Astrocyte of the spinal cord (primary cell): ENCODE results near the gene KRTAP10-10.
"Not testable (repeated sequence)": the region's sequence is repeated elsewhere in the genome, so short reads cannot be mapped to it uniquely, and the experiment has no call there.

Experiments used
- DNase-seq: peaks from one replicate; pipeline ENCODE4 v3.0.0; 2011; ENCODE audit warnings: low read depth, low spot score
- H3K4me3 ChIP-seq: 2 replicates; pipeline ENCODE4 v1.5.1; 2011; ENCODE audit warnings: low read depth, mild to moderate bottlenecking, low read length, moderate library complexity
- CTCF ChIP-seq: IDR thresholded peaks from 2 replicates; pipeline ENCODE4 v1.5.1; 2012; ENCODE audit warnings: low read depth, mild to moderate bottlenecking, low read length, inconsistent platforms
- in situ Hi-C: cut with HindIII; loops from 2 replicates; pipeline ENCODE4 v1.10.0; 2017; ENCODE audit warnings: low sequenced_read_pairs

The KRTAP10-10 gene

GRCh38 chr21:44618504-44618903, 18.7 kb upstream of the KRTAP10-10 start:
- no peak overlapping the region for H3K4me3 ChIP-seq
- in situ Hi-C loops = no loop called here
- TF ChIP-seq CTCF = peak; percentile 6
- DNase-seq = no peak

DNA sequence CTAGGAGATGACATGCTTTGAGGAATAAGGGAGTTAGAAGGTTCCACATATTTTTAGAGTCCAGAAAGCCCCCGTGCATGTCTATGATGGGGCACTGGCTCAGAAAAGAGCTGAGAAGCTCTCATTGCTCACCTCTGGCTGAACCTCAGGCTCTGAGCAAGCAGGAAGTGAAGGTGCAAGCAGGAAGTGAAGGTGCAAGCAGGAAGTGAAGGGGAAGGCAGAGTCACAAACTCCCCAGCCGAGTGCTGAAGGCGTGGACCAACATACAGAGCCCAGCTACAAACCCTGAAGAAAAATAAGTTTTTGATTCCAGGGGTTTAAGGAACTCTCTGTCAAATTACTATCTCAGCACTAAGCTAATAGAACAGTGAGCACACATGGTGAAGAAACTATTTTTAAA, 18.2 kb upstream of the KRTAP10-10 start:
- TF ChIP-seq CTCF = no peak
- DNase-seq = no peak
- in situ Hi-C loops = no loop called here
- H3K4me3 ChIP-seq = no peak overlapping the region

GRCh38 chr21:44619886-44620285, 17.3 kb upstream of the KRTAP10-10 start:
- no peak for TF ChIP-seq CTCF
- DNase-seq = no peak
- no peak overlapping the region for H3K4me3 ChIP-seq
- in situ Hi-C loops = no loop called here

DNA sequence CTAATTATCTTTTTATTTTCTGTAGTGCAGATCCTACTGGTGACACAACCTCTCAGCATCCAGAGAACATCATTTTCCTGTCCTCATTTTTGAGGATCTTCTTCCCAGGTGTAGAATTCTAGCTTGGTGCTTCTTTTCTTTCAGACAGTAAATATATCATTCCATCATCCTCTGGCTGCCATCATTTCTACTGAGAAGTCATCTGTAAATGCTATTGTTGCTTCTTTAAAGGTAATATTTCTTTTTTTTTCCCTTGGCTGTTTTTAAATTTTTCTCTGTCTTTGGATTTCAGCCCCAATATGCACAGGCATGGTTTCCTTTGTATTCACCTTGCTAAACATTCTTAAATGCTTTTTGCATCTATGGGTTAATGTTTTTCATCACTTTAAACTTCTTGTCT, 13.6 kb upstream of the KRTAP10-10 start:
- no peak for DNase-seq
- no peak overlapping the region for H3K4me3 ChIP-seq
- in situ Hi-C loops = no loop called here
- no peak for TF ChIP-seq CTCF

DNA sequence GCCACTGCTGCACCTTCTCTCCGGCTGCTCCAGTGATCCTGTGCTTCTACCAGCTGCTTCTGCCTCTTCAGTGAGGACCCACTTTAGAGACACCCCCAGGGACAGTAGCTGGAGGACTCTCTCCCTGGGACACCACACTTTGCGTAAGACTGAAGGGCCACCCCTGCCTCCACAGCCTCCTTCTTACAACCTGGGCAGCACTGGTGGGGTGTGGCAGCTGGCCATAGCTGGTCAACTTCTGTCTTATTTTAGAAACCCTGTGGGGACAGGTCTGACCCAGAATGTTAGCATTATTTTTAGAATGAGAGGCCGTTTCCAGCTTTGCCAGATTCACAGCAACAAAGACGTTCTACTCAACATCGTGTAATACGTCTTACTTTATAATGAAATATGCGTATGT, 11.4 kb upstream of the KRTAP10-10 start:
- no peak overlapping the region for H3K4me3 ChIP-seq
- no peak for TF ChIP-seq CTCF
- no peak for DNase-seq
- in situ Hi-C loops = no loop called here

DNA sequence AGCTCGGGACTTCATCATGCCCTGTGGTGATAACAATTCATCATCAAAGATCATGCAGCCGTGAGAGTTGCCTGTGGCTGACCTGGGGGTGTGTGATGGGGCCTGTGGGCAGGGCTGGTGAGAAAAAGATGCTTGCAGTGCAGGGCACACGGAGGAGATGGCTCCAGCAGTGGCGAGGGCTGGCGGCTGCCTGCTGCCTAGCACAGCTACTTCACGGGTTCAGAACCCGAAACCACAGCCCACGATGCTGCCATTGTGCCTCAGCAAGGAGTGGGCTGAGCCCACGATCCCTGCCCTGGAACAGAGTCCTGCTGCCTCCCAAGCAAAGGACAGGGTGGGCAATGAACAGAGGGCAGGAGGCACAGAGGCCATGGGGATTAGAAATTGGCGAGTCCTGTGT, 10.9 kb upstream of the KRTAP10-10 start:
- TF ChIP-seq CTCF = no peak
- no peak overlapping the region for H3K4me3 ChIP-seq
- no peak for DNase-seq
- in situ Hi-C loops = no loop called here

DNA sequence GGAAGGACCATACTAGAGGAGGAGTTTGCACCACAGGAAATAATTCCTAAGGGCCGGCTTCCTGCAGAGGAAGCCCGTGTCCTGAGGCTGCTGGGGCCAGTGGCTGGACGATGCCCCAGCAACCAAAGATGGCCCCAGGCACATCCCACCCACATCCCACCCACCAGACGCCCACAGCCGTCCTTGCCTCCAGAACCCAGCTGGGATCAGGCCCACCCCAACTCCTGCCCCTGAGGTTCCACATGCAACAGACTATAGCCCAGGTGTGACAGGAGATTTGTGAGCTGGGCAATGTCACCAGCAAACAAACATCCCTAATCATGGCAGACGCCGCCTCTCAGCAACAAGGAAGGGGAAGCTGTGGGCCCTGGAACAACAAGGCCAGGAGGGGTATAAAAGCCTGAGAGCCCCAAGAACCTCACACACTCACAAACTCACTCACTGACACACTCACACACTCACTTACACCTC, 10.4 kb upstream of the KRTAP10-10 start, which contains the start of gene KRTAP10-9:
KRTAP10-9 (plus strand) TSS at position 421 of the 471 bp plus-strand sequence. CDS start 79 bp downstream, outside the sequence.
- TF ChIP-seq CTCF = no peak
- H3K4me3 ChIP-seq = no peak within 1 kb of the TSS
- in situ Hi-C loops = no loop called here
- no peak for DNase-seq

DNA sequence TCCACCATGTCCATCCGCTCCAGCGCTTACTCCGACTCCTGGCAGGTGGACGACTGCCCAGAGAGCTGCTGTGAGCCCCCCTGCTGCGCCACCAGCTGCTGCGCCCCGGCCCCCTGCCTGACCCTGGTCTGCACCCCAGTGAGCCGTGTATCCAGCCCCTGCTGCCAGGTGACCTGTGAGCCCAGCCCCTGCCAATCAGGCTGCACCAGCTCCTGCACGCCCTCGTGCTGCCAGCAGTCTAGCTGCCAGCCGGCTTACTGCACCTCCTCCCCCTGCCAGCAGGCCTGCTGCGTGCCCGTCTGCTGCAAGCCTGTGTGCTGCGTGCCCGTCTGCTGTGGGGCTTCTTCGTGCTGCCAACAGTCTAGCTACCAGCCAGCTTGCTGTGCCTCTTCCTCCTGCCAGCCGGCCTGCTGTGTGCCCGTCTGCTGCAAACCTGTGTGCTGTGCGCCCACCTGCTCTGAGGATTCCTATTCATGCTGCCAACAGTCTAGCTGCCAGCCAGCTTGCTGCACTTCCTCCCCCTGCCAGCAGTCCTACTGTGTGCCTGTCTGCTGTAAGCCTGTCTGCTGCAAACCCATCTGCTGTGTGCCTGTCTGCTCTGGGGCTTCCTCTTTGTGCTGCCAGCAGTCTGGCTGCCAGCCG, 9.9 kb upstream of the KRTAP10-10 start:
- in situ Hi-C loops, DNase-seq, H3K4me3 ChIP-seq: not testable (repeated sequence)

- DNase-seq, H3K4me3 ChIP-seq, in situ Hi-C loops: not testable (repeated sequence)
Observed at GRCh38 chr21:44627831-44628233, 9.3 kb upstream of the KRTAP10-10 start.
